GM18520 (cell line): Measurements from ENCODE around the gene HTRA3.

Experiments
- ATAC-seq: cut with Tn5 transposase; IDR thresholded peaks from one replicate; pipeline ENCODE4 v1.9.1; 2021; ENCODE audit not compliant: unreplicated experiment

Gene HTRA3

DNA sequence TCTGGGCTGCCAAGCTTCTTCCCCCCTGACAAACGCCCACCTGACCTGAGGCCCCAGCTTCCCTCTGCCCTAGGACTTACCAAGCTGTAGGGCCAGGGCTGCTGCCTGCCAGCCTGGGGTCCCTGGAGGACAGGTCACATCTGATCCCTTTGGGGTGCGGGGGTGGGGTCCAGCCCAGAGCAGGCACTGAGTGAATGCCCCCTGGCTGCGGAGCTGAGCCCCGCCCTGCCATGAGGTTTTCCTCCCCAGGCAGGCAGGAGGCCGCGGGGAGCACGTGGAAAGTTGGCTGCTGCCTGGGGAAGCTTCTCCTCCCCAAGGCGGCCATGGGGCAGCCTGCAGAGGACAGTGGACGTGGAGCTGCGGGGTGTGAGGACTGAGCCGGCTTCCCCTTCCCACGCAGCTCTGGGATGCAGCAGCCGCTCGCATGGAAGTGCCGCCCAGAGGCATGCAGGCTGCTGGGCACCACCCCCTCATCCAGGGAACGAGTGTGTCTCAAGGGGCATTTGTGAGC, 37.0 kb downstream of the HTRA3 start:
- no peak for ATAC-seq

DNA sequence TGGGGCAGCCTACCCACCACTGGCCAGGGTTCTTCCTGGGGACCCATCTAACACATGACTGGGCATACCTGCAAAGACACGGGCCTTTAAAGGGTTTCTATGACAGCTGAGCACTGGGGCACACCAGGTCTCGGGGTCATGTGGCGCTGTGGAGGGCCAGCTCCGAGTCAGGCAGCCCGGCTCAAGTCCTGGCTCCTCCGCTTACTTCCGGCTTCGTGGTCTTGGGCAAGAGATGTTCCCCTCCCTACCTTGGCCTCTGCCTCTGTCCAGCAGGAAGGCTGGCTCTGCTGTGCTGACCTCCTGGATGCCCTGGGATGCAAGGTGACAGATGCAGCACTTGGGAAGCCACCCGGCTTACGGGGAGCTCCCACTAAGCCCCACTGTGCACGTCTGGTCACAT, 37.6 kb downstream of the HTRA3 start:
- ATAC-seq = no peak

DNA sequence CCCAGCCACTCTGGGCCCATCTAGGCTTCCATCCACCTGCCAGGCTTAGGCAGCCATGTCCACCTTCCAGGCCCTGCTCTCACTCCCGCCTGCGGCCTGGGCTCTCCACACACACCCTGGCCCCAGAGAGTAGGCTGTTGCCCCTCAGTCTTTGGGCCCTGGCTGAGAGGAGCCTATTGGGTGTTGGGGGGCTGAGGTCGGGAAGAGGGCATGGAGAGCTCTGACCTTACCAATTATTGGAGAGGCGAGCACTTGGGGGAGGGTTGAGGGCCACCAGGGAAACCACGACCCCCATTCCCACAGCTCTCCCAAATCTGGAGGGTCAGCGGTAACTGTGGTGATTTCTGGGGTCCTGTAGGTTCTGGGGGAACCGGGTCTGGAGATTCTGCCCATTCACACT, 38.2 kb downstream of the HTRA3 start:
- no peak for ATAC-seq

DNA sequence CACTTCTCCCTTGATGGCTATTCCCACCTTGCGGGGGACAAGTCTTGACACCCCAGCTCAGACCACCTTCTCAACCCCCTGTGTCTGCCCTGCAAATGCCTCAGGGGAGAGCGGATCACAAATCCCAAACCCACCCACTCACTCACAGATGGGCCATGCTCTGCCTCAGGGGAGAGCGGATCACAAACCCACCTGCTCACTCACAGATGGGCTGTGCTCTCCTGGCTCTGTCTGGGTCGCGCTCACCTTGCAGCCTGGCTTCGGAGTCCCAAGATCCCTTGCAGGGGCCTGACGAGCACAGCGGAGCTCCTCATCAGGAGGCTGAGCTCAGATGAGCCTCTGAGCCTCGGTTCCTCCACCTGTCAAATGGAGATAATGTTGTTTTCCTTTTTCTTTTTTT, 38.6 kb downstream of the HTRA3 start:
- no peak for ATAC-seq

DNA sequence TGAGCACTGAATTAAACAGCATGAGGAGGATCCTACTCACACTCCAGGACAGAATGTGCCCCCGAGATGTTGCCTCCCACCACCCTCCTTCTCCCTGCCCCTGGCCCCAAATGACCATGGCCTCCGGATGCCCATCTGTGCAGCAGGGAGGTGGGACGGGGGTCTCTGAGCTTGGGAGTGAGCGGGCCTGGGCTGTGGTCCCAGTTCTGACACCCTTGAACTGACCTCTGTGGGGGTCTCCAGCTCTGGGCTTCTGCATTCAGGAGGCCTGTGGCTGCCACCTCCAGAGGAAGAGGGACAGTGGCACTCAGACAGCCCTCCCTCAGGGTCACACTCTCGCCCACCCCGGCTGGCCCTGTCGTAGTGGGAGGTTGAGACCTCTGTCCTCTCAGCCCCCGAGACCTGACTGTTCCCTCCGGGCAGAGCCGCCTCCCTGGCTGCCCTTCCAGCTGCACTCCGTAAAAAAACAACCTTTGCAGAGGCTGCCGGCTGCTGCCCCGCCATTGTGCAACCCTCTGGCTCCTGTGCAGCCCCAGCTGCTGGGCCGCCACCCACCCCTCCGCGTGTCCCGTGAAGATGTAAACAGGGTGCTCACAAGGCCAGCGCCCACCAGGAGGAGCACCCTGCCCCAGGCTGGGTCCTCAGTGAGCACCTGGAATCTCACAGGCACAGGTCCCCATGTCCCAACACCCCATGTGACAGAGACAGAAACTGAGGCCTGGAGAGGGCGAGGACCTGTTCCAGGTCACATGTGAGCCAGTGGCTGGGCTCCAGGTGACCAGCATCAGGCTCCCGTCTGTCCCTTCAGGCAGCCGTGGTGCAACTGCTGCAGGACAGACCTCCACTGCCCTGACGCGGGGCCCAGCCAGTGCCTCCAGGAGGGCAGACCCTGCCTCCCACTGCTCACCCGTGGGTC, 39.6 kb downstream of the HTRA3 start:
- ATAC-seq = no peak

DNA sequence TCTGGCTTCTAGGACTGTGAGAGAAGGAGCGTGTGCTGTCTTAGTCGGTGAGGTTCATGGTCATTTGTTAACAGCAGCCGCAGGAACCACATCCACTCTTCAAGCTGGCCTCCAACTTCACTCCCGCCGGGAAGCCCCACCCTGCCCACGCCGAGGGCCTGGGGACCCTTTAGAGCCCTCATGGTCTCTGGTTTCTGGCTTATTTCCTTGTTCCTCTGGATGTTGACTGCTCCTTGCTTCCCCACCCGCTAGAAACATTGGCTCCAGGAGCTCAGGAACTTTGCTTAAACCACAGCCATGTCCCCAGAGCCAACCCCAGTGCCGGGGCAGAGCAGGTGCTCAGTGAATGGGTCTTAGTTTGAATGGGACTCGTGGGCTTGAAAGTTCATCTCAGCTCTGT, 40.8 kb downstream of the HTRA3 start:
- no peak for ATAC-seq

DNA sequence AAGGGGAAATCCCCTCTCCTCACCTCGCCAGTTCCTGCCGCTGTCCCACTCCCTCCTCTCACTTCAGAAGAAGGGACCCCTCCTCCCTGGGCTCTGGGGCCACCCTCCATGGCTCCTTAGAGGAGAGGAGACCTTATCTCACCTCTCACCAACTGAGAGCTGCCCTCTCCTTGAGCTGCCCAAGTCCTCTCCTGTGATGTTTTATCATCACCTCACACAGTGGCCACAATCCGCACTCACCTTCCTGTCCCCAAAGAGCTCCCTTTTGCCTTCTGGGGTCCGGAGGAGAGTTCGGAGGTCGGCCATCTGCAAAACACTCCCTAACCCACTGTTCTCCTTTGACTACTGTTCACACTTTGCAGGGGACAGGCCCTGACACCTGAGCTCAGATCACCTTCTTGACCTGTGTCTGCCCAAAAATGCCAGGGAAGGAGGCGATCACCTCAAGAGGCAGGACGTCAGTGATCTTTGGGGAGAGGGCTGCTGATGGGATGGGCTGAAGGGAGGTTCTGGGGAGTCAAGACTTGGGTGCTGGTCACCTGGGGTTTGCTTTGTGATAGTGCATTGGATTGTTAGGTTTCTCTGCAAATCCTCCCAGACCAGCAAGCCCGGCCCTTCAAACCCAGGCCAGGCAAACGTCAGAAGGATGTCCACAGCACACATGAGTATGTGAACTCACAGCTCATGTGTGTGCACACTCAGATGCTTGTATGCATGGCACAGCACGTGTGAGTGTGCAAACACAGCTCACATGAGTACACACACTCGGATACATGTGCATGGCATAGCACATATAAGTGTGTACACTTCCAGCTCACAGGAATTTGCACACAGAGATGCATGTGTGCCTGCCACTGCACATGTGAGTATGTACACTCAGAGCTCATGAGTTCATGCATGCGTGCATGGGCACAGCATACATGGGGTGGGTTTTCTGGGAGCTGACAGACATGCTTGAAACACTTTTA, 41.8 kb downstream of the HTRA3 start:
- no peak for ATAC-seq

DNA sequence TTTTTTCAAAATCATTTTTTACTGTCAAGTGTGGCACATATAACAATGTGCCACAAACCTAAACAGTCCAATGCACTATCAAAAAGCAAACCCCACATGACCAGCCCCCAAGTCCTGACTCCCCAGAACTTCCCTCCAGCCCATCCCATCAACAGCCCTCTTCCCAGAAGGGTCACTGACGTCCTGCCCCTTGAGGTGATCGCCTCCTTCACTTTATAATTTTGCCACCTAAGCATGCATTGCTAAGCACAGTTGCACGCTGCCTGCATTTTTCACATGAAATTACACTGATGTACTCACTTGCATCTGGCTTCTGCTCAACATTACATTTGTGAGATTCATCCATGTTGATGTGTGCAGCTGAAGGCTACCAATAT, 42.5 kb downstream of the HTRA3 start:
- no peak for ATAC-seq

DNA sequence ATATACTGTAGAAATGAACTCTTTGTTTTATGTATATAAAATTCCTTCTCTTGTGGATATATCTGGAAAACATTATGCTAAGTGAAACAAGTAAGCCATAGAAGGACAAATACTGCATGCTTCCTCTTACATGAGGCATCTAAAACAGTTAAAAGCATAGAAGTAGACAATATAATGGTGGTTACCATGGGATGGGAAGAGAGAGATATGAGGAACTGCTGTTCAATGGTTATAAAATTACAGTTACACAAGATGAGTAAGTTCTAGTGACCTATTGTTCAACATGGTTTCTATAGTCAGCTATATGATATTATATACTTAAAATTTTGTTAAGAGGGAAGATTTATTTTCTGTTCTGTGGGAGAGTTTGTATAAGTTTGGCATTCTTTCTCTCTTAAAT, 43.4 kb downstream of the HTRA3 start:
- no peak for ATAC-seq

DNA sequence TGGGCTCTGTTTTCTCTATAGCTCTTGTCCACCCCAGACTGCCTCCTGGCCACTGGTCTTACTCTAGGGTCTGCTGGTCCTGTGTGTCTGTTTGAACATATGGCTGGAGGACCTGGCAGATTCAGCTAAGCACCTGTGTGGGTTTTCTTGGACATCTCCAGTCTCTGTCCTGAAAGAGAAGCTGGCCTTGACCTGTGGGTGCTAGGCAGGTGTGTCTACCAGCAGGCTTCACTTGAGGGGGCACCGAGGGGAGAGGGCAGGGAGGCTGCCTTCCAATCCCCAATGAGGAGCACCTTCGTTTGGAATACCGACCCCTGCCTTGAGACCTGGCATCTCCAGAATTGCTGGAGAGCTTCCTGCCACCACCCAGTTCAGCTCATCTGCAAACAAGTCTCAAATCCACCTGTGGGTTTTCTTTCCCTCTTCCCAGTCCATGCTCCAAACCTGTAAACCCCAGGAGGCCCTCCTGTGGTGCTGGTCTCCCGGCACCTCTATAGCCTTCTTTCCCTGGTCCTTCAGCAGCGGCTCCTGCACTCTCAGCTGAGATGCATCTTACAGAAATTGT, 45.2 kb downstream of the HTRA3 start:
- ATAC-seq = no peak

DNA sequence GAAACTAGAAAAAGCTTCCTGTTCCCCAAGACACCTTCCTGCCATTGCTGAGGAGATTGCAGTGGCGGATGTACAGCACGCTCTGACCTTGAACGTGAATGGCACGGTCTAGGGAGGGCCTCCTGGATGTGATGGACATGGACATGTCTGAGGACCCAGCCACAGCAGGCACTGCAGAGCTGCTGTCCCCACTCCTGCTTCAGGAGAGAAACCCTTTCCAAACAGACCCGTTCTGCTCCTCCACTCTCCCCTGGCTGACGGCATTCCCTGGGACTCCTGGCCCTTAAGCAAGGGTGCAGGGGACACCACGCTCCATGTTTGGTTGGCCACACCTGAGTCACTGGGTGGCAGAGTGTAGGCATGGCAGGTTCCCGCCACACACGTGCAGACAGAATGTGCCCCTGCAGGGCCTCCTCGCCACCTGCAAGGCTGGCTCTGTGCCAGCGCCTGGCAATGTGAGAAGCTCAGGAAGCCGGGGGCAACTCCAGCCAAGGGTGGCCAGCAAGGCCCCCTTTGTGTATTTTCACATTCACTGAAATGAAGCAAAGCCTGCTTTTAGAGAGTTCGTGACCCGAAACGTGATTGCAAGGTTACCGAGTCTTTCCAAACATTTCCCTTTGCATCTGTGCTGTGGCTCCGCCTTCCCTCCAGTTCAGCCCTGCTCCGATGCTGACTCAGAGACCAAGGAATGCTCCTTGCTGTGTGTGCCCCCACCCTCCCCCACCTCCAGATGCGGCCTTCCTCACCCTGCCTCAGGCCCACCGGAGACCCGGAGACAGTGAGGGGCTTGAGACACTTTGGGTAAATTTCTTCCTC, 46.1 kb downstream of the HTRA3 start:
- no peak for ATAC-seq

DNA sequence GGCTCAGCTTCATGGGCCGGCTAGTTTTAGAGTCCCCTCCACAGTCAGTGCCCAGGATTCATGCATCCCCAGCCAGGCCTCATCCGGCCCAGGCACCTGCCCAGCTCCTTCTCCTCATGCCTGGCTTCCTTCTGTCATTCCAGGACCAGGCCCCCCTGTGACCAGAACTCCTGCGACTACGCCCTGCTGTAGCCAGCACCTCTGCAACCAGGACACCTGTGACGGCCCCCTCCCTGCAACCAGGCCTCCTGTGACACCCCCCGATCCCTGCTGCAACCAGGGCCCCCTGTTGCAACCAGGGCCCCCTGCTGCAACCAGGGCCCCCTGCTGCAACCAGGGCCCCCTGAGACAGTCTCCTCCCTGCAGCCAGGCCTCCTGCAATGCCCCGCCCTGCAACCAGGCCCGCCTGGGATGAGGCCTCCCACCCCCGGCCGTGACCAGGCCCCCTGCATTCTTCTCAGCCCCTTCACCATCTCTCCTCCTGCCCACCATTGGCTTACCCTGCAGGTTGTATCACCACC, 46.8 kb downstream of the HTRA3 start:
- ATAC-seq = no peak

DNA sequence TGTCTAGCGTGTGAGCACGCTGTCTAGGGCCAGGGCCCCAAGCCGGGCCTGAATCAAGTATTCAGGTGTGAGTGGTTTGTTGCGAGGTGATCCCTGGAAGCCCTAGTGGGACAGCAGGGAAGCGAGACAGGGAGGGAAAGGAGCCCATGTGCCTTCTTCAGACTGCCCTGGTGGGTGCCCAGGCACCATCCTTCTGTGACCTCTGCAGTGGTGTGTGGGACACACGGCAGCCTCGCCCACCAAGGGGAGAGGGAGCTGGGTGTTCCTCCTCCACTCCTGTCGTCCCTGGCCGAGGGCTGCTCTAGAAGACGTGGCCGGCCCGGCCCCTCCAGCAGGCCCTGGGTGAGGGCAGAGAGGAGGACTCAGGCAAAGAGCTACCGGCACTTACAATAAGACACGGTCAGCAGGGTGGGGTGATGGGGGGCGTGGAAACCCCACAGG, 47.4 kb downstream of the HTRA3 start:
- ATAC-seq = no peak

DNA sequence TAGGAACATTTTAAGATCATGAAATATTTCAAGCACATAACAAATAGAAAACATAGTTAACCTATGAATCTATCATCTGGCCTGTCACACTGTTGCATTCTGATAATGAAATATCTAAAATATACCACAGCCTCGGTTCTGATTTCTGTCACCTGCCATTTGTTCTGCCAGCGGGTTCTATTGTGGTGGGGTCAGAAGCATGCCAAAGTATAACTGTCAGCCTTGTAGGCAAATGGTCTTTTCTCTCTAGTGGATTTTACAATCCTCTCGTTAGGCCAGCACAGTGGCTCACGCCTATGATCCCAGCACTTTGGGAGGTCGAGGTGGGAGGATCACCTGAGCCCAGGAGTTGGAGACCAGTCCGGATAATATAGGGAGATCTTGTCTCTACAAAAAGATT, 47.9 kb downstream of the HTRA3 start:
- ATAC-seq = no peak

DNA sequence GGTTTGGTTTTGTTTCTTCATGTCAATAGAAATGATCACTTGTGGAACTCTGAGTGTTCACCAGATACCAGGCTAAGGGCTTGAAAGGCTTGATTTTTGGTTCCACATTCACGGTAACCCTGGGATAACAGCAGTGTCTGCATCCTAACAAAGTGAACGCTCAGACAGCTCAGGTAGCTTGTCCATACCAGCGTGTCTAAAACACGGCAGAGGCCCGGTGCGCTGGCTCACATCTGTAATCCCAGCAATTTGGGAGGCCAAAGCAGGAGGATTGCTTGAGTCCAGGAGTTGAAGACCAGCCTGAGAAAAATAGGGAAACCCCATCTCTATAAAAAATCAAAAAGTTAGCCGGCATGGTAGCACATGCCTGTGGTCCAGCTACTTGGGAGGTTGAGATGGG, 49.0 kb downstream of the HTRA3 start:
- ATAC-seq = no peak

DNA sequence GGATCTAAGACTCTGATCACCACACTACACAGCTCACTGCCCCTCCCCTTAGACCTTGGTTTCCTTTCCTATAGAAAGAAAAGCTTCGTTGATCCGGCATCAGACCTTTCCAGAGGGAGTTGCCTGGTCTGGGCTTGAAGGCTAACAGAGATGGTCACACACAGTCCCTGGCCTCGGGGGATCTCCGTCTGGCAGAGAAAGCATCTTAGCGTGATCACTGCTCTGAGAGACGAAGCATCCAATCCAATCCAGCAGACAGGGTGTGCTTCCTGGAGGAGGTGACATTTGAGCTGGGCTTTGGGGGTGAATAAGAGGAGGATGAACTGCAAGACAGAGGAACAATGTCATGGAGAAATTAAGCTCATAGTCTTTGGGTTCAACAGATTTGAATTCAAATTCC, 49.5 kb downstream of the HTRA3 start:
- ATAC-seq = no peak

DNA sequence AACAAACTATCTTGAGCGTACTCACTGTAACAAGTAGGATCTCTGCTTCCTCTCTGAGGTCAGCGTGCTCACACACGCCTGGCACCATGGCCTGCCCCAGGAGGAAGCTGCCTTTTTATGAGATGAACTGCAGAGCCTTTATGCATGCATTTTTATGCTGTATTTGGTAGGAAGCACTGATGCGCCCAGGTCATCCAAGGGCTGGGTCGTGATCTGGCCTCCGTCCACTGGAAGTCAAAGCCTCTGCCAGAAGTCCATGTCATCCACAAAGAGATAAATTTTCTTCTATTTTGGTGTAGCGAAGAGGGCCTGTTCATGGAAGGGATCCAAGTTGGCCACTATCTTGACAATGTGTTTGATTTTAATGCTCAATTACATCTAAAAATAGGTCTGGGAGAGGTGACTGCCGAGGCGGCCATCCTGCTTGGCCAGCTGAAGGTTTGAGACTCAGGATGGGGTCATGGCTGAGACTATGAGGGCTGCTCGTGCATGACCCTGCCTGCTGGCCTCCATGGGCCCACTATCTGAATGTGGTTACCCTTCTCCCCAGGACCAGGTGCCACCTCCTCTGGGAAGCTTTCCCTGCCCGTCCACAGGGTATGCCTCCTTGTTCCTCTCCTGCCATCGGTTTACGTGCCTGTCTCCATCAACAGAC, 50.3 kb downstream of the HTRA3 start:
- no peak for ATAC-seq

DNA sequence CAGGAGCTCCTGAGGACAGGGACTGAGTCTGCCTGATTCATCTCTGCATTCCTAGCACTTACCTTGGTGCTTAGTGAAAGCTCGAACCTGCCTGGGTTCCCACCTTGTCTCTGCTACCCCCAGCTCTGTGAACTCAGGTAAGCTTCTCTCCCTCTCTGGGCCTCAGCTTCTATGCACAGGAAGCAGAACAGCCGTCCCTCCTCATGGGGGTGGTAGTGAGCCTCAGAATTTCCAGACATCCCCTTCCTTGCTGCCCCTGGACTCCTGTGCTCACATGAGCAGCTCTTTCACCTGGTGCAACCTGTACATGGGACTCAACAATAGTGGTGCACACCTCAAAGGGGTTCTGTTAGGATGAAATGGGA, 50.8 kb downstream of the HTRA3 start:
- ATAC-seq = no peak

DNA sequence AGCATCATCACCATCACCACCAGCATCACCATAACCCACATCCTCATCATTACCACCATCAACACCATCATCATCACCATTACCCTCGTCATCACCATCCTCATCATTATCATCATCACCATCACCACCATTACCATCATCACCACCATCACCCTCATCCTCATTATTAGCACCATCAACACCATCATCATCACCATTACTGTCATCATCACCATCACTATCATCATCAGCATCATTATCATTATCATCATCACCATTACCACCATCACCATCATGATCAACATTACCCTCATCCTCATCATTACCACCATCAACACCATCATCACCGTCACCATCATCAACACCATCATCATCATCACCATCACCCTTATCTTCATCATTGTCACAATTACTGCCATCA, 51.7 kb downstream of the HTRA3 start:
- ATAC-seq = no peak

DNA sequence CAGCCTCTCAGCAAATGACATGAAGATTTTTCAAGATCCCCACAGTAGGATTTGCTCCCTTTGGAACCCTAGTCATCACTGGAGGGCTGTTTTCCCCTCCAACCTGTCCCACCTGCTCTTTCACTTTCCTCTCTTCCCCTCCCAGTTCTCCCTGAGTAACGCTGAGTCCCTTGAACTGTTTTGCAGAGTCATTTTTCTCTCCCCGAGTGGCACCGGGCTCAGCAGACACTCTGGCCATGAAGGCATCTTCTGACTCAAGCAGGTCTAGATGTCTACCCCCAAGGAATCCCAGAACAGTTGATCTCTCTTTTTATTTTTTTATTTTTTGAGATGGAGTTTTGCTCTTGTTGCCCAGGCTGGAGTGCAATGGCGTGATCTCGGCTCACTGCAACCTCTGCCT, 52.2 kb downstream of the HTRA3 start:
- ATAC-seq = no peak
